SK-N-MC (cell line): Measurements from ENCODE around the gene ERF.

Experiments used
- EZH2 ChIP-seq: fragments of 200-600 bp; sonication (generic); IDR thresholded peaks from one replicate; pipeline ENCODE4 v1.6.1; 2017; ENCODE audit warnings: antibody characterized with exemption
- POLR2AphosphoS5 ChIP-seq: IDR thresholded peaks from 2 replicates; pipeline ENCODE4 v1.6.1; 2012; ENCODE audit warnings: mild to moderate bottlenecking, low read depth, low read length, borderline replicate concordance

- TF ChIP-seq POLR2AphosphoS5 = no peak
- TF ChIP-seq EZH2 = no peak
Observed at GRCh38 chr19:42286349-42287016, 31.6 kb upstream of the ERF start.
